Adrenal gland (tissue), 5 donors: ENCODE measurements around the gene MROH2A.

Experiments used
- POLR2A ChIP-seq, 2 donors: fragments of 450-650 bp; IDR thresholded peaks; one replicate each; pipeline ENCODE4 v1.6.1; 2017; ENCODE audit warnings: antibody characterized with exemption in 2 of 2, mild to moderate bottlenecking in 2 of 2, moderate library complexity in 1 of 2
- TF ChIP-seq, protein P1 (sequence below), 6 experiments: fragments of 450-650 bp in 4 of 6; fragments of 200-600 bp in 2 of 6; sonication (generic) in 1 of 6; IDR thresholded peaks; 1 replicate in 5 of 6; 2 replicates in 1 of 6; pipeline versions ENCODE4 v1.5.1 to v1.8.0; 2016 to 2021; ENCODE audit warnings: antibody characterized with exemption in 6 of 6, mild to moderate bottlenecking in 2 of 6, moderate library complexity in 1 of 6
- donor health status: DM: no; HTN: no; CAD: no.

DNA sequence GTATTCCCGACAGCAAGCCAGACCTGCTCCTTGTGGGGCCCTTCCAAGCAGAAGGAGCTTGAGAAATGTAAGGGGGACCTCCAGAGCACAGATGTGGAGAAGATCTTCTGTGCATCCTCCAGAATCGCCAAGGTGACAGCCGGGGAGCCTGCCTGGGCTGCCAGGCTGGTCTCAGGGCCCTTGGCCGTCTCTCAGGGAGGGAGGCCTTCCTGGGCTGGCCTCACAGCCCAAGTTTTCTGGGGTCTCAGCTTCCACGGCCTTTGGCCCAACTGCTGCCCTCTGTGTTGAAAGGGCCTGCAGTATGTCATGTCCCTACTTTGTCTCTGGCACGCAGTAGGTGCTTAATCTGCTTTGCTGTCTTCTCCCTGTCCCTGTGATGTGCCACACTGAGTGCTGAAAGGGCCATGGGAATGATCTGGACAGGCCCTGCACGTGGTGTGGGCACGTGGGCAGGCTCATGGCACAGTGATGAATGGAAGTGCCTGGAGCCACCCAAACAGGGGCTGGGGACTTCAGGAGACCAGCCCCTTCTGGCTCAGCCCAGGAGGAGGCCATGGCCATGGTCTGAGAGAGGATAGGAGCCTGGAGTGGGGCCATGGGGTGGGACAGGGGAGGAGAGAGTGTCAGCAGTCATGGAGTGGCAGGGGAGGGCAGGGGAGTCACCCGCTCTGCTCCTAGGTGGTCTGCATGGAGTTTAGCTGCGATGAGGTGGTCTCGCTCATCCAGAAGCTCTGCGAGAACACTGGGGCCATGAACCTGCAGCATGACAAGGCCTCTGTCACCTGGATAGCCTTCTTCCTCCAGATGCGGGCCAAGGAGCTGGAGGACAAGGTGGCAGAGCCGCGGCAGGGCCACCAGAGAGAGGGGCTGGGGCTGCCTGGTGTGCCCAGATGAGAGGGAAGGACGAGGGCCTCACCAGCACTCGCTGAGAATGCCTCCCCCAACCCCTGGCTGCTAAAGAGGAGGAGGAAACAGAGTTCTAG is 40.8 kb downstream of the MROH2A start:
- TF ChIP-seq POLR2A (IDR thresholded peaks at IDR 0.05) = no peak
- TF ChIP-seq, protein P1, sequence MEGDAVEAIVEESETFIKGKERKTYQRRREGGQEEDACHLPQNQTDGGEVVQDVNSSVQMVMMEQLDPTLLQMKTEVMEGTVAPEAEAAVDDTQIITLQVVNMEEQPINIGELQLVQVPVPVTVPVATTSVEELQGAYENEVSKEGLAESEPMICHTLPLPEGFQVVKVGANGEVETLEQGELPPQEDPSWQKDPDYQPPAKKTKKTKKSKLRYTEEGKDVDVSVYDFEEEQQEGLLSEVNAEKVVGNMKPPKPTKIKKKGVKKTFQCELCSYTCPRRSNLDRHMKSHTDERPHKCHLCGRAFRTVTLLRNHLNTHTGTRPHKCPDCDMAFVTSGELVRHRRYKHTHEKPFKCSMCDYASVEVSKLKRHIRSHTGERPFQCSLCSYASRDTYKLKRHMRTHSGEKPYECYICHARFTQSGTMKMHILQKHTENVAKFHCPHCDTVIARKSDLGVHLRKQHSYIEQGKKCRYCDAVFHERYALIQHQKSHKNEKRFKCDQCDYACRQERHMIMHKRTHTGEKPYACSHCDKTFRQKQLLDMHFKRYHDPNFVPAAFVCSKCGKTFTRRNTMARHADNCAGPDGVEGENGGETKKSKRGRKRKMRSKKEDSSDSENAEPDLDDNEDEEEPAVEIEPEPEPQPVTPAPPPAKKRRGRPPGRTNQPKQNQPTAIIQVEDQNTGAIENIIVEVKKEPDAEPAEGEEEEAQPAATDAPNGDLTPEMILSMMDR (IDR thresholded peaks at IDR 0.05) = no peak
